Measurements from ENCODE around the gene APBA2. TPM values are rescaled to one million over a fixed set of nuclear protein-coding genes. Genes with fewer than 3 reads are reported as not detected.
A peak's percentile ranks its signal among the peaks of the same experiment; 100 is the strongest.

APBA2 gene
- total RNA-seq, 6 experiments from 2014 or later: 5.3 to 6.5 (median 6.1) TPM

DNA sequence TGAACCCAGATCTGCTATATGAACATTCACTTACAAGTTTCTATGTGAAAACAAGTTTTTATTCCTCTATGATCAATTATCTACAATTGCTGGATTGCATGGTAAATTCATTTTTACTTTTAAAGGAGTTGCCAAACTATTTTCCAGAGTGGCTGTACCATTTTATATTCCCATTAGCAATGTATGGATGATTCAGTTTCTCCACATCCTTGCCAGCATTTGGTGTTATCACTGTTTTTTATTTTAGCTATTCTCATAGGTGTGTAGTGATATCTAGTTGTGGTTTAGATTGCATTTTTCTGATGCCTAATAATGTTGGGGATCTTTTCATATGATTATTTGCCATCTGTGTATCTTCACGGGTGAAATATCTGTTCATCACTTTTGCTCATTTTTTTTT is 78.3 kb downstream of the APBA2 start:
- Mint-ChIP-seq H3K27me3 (ENCODE audit: insufficient read depth) (no peaks in the 10 kb centered on the region; the same call in 1 of the 2 replicates), H3K36me3 (ENCODE audit: low read depth) (no peaks in the 10 kb centered on the region), H3K9me3 (no peaks in the 10 kb centered on the region), H3K27ac (no peak overlapping the region), H3K4me3 (no peak overlapping the region), H3K4me1 (ENCODE audit: low read depth) (peaks cover 19% of the 10 kb centered on the region)
- TF ChIP-seq, protein P1, sequence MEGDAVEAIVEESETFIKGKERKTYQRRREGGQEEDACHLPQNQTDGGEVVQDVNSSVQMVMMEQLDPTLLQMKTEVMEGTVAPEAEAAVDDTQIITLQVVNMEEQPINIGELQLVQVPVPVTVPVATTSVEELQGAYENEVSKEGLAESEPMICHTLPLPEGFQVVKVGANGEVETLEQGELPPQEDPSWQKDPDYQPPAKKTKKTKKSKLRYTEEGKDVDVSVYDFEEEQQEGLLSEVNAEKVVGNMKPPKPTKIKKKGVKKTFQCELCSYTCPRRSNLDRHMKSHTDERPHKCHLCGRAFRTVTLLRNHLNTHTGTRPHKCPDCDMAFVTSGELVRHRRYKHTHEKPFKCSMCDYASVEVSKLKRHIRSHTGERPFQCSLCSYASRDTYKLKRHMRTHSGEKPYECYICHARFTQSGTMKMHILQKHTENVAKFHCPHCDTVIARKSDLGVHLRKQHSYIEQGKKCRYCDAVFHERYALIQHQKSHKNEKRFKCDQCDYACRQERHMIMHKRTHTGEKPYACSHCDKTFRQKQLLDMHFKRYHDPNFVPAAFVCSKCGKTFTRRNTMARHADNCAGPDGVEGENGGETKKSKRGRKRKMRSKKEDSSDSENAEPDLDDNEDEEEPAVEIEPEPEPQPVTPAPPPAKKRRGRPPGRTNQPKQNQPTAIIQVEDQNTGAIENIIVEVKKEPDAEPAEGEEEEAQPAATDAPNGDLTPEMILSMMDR (IDR thresholded peaks at IDR 0.05): no peak
- no peak for DNase-seq

DNA sequence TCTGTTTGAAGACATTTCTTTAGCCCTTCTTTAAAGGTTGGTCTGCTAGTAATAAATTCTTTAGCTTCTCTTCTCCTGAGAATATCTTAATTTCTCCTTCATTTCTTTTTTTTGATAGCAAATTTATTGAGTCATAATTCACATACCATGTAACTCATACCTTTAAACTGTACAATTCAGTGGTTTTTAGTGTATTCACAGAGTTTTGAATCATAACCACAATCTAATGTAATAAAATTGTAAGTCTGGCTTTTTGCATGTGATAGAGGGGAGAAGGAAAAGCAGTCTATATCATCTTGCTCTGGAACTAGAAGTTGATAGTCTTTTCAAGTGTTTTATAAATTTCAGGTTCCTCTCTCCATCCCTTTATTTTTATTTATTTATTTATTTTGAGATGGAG is 81.3 kb downstream of the APBA2 start:
- no peak overlapping the region for H3K27ac Mint-ChIP-seq
- no peak for DNase-seq

DNA sequence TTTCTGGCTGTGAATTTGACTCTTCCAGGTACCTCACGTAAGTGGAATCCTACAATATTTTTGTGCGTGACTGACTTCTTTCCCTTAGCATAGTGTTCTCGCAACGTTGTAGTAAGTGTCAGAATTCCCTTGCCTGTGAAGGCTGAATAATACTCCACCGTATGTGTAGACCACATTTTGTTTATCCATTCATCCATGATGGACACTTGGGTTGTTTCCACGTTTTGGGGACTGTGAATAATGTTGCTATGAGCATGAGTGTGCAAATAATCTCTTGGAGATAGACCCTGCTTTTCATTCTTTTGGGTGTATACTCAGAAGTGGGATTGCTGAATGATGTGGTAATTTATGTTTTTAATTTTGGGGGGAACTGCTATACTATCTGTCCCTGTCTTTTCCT is 82.2 kb downstream of the APBA2 start:
- Mint-ChIP-seq H3K36me3 (ENCODE audit: low read depth) (no peaks in the 10 kb centered on the region), H3K27me3 (ENCODE audit: insufficient read depth) (no peaks in the 10 kb centered on the region), H3K27ac (peak overlapping the region; percentile 40; the same call in 1 of the 2 replicates), H3K4me3 (no peak overlapping the region), H3K9me3 (no peaks in the 10 kb centered on the region), H3K4me1 (ENCODE audit: low read depth) (peaks cover 12% of the 10 kb centered on the region; the same call in 1 of the 2 replicates)
- DNase-seq: no peak
- TF ChIP-seq, protein P1 (IDR thresholded peaks at IDR 0.05): no peak

More for the DNA sequence above, 81.3 kb downstream of the APBA2 start:
- H3K27me3 Mint-ChIP-seq (ENCODE audit: insufficient read depth): no peaks in the 10 kb centered on the region
- no peaks in the 10 kb centered on the region for H3K9me3 Mint-ChIP-seq
- no peaks in the 10 kb centered on the region for H3K36me3 Mint-ChIP-seq (ENCODE audit: low read depth)
- H3K4me3 Mint-ChIP-seq: no peak overlapping the region
- peaks cover 12% of the 10 kb centered on the region; the same call in 1 of the 2 replicates for H3K4me1 Mint-ChIP-seq (ENCODE audit: low read depth)
- TF ChIP-seq, protein P1 (IDR thresholded peaks at IDR 0.05): no peak

DNA sequence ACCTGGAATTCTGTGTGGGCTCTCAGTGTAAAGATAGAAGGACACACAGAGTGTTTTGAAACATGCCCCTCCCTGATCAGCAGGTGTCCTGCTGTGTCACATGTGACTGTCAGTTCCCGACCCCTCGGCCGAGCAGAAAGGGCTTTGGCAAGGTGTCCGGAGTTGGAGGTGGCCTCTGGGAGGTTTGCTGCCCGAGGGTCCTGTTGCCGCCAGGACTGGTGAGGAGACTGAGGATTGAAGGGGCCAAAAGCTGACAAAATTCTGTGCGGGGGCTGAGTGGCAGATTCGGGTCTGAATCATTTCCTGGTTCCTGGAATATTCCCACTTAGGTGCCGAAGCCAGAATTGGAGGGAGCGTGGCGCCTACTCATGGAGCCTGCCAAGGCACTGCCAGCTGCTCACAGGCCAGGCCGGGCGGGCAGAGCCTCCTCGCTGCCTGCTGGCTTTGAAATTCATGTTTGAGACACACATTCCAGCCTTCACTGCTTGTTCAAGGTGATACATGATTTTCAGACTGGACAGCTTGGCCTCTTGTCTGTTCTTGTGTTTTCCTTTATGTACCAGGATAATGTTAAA is 83.8 kb downstream of the APBA2 start:
- no peak overlapping the region for H3K4me3 Mint-ChIP-seq
- no peaks in the 10 kb centered on the region for H3K27me3 Mint-ChIP-seq (ENCODE audit: insufficient read depth)
- H3K9me3 Mint-ChIP-seq: no peaks in the 10 kb centered on the region
- DNase-seq: no peak
- peaks cover 12% of the 10 kb centered on the region; the same call in 1 of the 2 replicates for H3K4me1 Mint-ChIP-seq (ENCODE audit: low read depth)
- H3K27ac Mint-ChIP-seq: no peak overlapping the region
- H3K36me3 Mint-ChIP-seq (ENCODE audit: low read depth): no peaks in the 10 kb centered on the region
- TF ChIP-seq, protein P1 (IDR thresholded peaks at IDR 0.05): no peak

DNA sequence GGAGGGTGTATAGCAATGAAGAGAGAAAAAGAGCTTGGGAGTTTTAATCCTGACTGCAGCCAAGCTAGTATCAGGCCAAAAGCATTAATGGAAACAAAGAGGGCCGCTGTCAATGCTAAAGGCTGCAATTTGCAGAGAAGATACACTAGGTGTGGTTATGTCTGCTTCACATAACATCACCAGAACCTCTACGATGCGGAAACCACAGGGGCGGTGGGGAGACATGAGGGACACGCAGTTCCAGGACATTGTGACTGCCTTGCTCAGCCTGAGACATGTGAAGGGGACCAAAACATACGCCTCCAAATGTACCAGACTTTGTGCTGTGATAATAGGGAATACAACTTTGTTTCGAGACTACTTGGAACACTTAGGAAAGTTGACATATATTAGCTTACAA is 88.4 kb downstream of the APBA2 start:
- Mint-ChIP-seq H3K27me3 (ENCODE audit: insufficient read depth) (no peaks in the 10 kb centered on the region), H3K27ac (no peak overlapping the region), H3K9me3 (peaks cover 2% of the 10 kb centered on the region; the same call in 1 of the 2 replicates)

More for the DNA sequence above, 88.4 kb downstream of the APBA2 start:
- no peak for DNase-seq
- Mint-ChIP-seq H3K4me1 (ENCODE audit: low read depth) (peaks cover 21% of the 10 kb centered on the region), H3K36me3 (ENCODE audit: low read depth) (no peaks in the 10 kb centered on the region), H3K4me3 (no peak overlapping the region)
- TF ChIP-seq, protein P1 (IDR thresholded peaks at IDR 0.05): no peak
